Stimulated activated CD4-positive, alpha-beta T cell treated with anti-CD3 and anti-CD28 coated beads, Interleukin-15, amount 100 ng/mL, for 1 hour (primary cell): Measurements from ENCODE around the gene IRF6.

ENCODE experiments used
- DNase-seq, 2 donors: peaks; one replicate each; pipeline ENCODE4 v3.0.0-alpha.2; 2020; ENCODE audit warnings: low read depth in 1 of 2, low spot score in 1 of 2

Gene IRF6

GRCh38 chr1:209761011-209761635 lies 44.8 kb downstream of the IRF6 start:
- no peak for DNase-seq

DNA sequence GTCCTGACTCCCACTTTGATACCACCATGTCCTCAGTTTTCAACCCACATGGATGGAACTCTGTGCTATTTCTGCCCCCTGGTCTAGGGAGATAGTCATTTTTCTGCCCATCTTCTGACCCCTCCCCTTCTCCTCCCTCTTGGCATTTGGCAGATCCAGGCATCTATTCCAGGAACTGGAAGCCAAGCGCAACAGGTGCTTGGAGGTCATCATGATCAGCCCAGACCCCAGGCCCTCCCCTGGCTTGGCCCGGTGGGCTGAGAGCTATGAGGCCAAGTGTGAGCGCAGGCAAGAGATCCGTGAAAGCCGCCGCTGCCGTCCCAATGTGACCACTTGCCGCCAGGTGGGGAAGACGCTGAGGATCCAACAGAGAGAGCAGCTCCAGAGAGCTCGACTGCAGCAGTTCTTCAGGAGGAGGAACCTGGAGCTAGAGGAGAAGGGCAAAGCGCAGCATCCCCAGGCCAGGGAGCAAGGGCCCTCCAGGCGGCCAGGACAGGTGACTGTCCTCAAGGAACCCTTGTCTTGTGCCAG lies 46.0 kb downstream of the IRF6 start:
- DNase-seq: no peak

- DNase-seq: no peak
Observed at GRCh38 chr1:209758400-209758799, 47.5 kb downstream of the IRF6 start.

DNA sequence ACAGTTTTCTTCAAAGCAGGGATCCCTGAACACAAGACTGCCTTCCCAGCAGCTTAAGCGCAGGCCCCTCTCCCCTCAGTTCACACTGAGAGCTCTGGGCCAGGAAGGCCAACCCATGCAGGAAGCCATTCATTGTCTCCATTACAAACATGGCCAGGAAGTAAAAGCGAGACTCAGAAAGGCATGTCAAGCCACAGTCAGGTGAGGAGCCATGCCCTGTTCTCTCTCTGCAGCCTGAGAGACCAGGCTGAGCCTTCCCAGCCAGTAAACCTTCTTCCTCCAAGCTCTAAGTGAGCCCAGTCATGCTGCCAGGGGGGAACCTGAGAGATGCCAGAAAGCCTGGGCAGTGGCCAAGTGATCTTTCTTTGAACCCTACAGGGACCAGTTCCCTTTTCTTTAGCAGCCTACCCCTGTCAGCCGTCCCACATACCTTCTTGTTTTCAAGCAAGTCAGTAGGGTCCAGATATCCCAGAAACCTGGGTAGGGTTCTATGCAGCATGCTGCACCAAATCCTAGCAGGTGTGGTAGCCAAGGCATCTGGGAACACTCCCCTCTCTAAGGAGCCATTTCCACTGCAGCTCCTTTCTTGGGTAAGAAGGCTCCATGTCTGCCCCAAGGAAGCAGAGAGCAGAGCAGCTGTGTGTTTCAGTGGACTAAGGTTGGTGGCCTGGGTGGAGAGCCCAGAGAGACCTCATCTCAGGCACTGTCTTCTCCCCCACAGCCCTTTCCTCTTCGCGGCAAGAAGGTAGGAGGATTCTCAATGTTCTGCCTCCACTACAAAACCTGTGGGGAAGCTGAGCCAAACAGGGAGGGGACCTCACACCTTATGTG lies 49.1 kb downstream of the IRF6 start:
- peak in 1 of 2 donors; percentile 12 for DNase-seq

DNA sequence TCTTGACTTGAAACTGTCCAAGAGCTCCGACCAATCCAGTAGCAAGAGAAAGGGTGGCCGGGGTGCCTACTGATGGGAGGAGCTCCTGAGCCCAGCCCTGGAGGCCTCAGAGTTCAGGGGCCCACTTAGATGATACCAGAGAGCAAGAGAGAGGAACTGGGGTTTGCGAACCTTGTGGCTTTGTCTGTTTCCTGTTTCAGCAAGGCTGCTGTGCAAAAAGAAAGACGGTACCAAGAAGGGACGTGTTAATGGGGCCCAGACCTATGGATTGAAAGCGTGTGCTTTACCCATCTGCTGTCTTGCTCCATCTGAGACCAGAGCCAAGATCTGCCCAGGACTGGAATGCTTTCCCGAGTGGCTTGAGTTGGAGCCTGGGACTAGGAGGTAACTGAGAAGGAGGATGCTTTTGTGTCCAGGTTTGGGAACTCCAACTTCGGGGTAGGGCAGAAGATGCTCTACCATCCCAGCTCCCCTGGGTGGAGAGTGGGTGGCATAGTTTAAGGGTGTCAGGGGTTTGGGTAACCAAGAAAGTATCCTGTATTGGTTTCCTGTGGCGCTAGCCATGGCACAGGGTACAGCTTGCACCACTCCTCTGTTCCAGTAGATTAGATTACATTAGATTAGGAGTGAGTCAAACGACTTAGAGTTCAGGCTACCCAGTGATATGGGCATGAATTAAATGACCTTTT lies 49.9 kb downstream of the IRF6 start, which contains the start of gene TRAF3IP3:
TSS of gene TRAF3IP3 (plus strand) at position 128 of the 689 bp plus-strand sequence. CDS start 3,987 bp downstream, outside the sequence.
- DNase-seq: peak; percentile 40 to 46

DNA sequence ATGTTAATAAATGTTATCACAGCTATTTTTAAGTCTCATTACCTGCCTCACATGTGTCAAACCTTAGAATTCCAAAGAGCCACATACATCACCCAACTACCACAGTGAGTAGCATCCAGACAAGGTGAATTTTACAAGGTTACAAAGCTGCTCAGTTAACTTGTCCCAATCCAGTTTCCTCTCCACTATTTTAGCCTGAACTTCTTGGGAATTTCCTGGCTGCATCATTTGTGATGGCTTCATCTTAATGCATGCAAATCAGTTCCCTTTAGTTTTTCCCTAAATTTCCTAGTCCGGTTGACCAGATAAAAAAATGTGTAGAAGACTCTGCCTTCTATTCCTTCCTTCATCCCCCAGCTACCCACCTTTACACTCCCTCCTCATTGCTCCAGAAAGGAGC lies 50.7 kb downstream of the IRF6 start:
- no peak for DNase-seq

DNA sequence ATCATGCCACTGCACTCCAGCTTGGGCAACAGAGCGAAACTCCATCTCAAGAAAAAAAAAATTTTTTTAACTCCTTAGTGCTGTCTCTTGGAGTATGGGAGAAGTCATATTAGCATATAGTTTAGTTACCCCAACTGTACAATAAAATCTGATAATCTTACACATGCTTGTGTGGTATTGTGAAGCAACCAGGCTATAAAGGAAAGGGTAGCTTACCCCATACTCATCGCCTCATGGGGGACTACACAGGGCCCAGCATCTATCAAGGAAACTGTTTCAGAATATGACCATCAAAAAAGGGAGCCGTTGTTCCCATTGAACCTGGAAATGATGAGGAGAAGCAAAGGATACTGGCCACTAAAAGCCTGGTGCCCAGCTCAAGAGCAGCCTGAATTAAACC lies 53.1 kb downstream of the IRF6 start:
- DNase-seq: no peak

DNA sequence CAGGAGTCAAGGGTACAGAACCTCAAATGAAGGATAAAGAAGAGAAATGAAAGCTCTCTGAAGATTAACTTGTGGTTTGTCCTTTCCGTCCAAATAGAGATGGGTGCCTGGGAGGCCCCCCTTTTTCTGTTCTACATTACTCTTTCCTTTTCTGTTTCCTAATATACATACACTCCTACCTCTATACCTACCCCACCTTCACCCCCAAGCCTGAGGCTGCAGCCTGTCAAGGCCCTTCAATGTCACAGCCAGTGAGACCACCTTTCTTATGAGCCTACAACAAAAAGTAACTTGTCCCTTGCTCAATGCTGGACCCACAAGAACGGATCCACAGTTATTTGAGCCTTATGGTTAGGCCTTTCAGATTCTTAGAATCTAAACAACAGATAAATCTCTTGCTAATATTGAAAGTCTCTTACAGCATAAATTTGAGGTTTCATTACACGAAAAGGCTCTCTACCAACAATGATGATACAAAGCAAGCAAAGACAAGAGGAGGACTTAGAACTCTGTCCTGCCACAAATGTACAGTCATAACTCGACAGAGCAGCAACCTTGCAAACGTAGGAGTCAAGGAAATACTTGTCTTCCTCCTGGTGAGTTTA lies 54.2 kb downstream of the IRF6 start:
- no peak for DNase-seq

- DNase-seq: no peak
Observed at GRCh38 chr1:209749670-209750323, 56.1 kb downstream of the IRF6 start.

- DNase-seq: no peak
Observed at GRCh38 chr1:209749205-209749604, 56.7 kb downstream of the IRF6 start.

DNA sequence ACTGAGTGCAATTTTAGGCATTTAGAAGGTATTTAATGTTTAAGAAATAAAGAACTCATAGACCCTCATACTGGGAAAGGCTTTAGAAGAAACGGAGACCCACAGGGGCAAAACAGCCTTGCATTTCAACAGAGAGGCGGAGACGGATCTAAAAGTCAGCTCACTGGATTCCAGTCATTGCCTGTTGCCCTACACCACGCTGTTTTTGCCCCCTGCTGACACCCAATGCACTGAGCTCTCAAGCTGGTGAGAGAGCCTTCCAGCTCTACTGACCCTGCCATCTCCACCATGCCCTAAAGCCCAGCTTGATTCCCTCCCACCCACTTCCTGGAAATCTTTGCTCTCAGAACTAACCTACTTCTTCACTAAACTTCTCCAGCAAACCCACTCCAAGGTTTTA lies 57.3 kb downstream of the IRF6 start:
- DNase-seq: no peak

DNA sequence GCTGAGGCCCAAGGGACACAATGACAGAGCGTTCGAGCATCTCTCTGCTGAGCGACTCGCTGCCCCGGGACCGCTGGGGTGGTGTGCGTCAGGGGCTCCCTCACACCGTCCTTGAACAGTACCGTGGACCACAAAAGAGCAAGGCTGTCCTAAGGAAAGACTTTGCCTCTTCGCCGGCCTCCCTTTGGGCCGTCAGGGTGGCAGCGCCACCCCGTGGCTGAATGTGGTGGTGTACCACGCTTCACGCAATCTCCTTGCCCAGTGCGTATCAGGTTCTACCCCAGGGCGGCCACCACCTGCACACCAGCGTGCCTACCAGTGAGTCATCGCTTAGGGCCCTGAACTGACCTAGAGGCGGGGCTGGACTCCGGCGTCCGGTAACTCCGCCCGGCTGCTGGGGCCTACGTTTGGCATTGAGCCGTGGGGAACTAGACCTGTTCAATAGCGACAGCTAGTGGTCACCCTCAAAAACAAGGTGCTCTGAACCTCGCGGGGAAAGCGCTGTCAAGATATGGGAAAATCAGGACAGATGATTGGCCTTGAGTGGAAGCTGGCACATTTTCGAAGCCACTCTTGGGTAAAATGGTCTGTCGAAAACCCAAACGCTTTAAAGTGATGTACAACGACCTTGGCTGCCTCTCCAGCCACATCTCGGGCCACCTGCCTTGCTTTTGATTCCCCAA lies 58.2 kb downstream of the IRF6 start:
- peak; percentile 68 to 81 for DNase-seq

DNA sequence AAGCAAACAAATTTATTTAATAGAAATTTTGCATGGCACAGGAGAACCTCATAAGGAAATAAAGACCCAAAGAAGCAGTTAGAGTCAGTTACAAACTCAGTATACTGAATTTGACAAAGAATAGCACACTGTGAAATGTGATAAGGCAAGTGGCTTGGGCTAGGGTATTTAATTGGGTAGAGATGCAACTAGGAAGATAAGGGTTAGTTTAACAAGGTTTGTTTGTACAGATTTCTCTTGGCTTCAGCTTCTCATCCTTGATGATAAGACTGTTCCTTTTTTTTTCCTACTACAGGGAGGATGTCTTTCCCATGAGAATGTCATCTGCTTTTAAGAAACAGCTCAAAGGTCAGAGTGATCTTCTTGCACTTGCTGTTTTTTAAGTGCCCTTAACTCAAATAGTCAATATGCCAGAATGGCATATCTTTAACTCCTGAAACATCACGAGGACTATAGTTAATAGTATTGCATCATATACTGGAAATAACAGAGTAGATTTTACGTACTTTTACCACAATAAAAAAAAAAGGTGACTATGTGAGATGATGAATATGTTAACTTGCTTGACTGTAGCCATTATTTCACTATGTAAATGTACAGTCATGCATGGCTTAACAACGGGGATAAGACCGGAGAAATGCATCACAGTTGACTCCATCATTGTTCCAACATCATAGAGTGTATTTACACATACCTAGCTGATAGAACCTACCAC lies 59.3 kb downstream of the IRF6 start:
- DNase-seq: no peak

- DNase-seq: no peak
Observed at GRCh38 chr1:209743145-209743482, 62.8 kb downstream of the IRF6 start.

- no peak for DNase-seq
Observed at GRCh38 chr1:209742409-209743144, 63.4 kb downstream of the IRF6 start.

DNA sequence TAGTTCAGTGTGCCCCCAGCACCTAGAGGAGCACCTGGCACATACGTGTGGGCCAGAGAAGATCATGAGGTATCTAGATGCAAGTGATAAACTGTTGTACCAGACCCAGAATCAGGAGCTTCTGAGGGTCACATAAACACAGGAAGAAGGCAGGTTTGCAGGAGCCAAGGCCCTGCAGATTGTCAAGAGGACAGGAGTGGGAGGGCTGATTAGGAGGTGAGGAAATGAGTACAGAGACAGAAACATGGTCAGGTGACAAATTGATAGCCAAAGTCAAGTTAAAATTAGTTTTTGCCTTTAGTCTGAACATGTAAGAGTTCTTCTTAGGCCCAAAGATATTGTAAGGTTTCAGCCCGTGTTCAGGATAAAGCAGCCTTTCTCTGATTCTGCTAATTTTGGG lies 64.1 kb downstream of the IRF6 start:
- no peak for DNase-seq

- no peak for DNase-seq
Observed at GRCh38 chr1:209741193-209741592, 64.7 kb downstream of the IRF6 start.

- no peak for DNase-seq
Observed at GRCh38 chr1:209738270-209738669, 67.7 kb downstream of the IRF6 start.

DNA sequence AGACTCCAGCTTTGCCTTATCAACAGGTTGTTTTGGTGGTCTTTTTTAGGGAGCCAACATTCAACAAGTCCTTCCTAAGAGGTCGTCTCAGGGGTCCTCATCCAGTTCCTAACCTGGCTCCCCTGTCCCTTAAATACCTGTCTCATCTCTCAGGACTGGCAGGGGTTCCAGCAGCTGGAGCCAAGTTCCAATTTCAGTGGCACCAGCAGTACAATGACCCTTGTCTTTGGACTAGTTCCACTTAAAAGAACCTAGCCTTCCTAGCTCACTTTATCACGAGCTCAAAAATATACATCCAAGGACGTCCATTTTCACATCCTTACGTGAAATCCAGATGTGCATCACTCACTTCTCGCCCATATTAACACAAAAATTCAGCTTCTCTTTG lies 68.8 kb downstream of the IRF6 start:
- DNase-seq: no peak
